K562 (cell line): ENCODE data around the gene PHKB. TPM values are rescaled to one million over a fixed set of nuclear protein-coding genes. Genes with fewer than 3 reads are reported as not detected.

ENCODE experiments used
- ETV1 ChIP-seq: fragments of 450-650 bp; conservative IDR thresholded peaks from 2 replicates; pipeline ENCODE4 v1.6.1; 2016; ENCODE audit warnings: missing genetic modification characterization, control low read depth, low read depth, missing compliant biosample characterization
- JUN ChIP-seq, 2 experiments: sonication (generic) in 1 of 2; formaldehyde crosslinking in 1 of 2; IDR thresholded peaks; 2 replicates each; pipeline versions ENCODE4 v1.6.1 to v1.8.0; 2012 to 2022; ENCODE audit warnings: borderline replicate concordance in 2 of 2, mild to moderate bottlenecking in 2 of 2, improper control_type of control experiment in 1 of 2, low read depth in 1 of 2, low read length in 1 of 2, missing genetic modification reagents in 1 of 2
- JUND ChIP-seq, 2 experiments: IDR thresholded peaks; 2 replicates in 1 of 2; 3 replicates in 1 of 2; pipeline ENCODE4 v1.6.1; 2011; ENCODE audit warnings: borderline replicate concordance in 2 of 2, low read depth in 2 of 2, low read length in 2 of 2, improper control_type of control experiment in 1 of 2, missing biosample characterization in 1 of 2, missing genetic modification characterization in 1 of 2, missing genetic modification reagents in 1 of 2
- ZFP30 ChIP-seq: fragments of 250-450 bp; sonication (Bioruptor Pico); IDR thresholded peaks from 2 replicates; pipeline ENCODE4 v1.8.0; 2022; ENCODE audit warnings: moderate library complexity, mild to moderate bottlenecking, inconsistent platforms, borderline replicate concordance
- ZNF445 ChIP-seq: fragments of 250-450 bp; sonication (Bioruptor Pico); IDR thresholded peaks from 2 replicates; pipeline ENCODE4 v1.4.0; 2020; ENCODE audit warnings: low read depth, mild to moderate bottlenecking, moderate library complexity
- ZNF592 ChIP-seq: fragments of 450-650 bp; IDR thresholded peaks from 2 replicates; pipeline ENCODE4 v1.6.1; 2017; ENCODE audit warnings: antibody characterized with exemption, mild to moderate bottlenecking
- polyA plus RNA-seq, 8 experiments: library from polyadenylated mRNA; depleted of rRNA in 4 of 8; stranded (reverse) in 5 of 8; unstranded in 3 of 8; fragments of >200 nt; fragmentation: Nextera tagmentation in 2 of 8; fragmentation: Illumina TruSeq in 1 of 8; extraction: Ambion mirVana in 2 of 8; extraction: Trizol in 1 of 8; gene quantifications; 2 replicates each; pipeline versions ENCODE4 v1.2.1 to v1.2.3, GENCODE V29; 2011 to 2014; ENCODE audit warnings: inconsistent platforms in 1 of 8, missing spikeins in 1 of 8
- total RNA-seq, 7 experiments: library from RNA; depleted of rRNA in 6 of 7; stranded (reverse); fragments of >200 nt in 6 of 7; fragmentation: Illumina TruSeq in 2 of 7; extraction: Trizol in 2 of 7; gene quantifications; 2 replicates each; pipeline versions ENCODE4 v1.2.1 to v1.2.3, GENCODE V29; 2011 to 2021; ENCODE audit warnings: low replicate concordance in 1 of 7

The PHKB gene
- total and polyA plus RNA-seq, 9 of the 15 experiments (the other 6 are each of a cell fraction or from before 2014, with no cell fraction given) = 24.7 to 92.3 (median 67.0) TPM

DNA sequence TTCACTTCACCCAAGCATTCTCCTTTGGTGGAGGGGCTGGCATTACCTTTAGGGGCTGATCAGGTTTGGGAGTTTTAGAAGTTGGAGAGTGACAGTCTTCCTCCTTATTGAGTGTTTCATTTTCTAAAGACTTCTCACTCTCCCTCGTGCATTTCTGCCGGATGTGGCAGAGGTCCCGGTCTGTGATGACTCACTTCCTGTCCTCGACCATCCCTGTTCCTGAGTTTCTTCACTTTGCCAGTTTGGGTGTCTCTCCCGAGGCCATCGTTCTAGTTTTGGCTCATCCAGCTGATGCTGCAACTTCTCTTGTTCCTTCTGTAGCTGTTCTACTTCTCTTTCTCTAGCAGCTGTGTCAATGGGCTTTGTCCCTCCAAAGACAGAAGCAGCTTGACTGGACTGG lies 104.3 kb downstream of the PHKB start (continued):
- TF ChIP-seq JUND (IDR thresholded peaks at IDR 0.05; ENCODE audit: borderline replicate concordance, low read depth, low read length) (peak; percentile 71; the same call in 1 of the 2 replicates), JUND (tag; IDR thresholded peaks at IDR 0.05; ENCODE audit: borderline replicate concordance, low read depth, low read length) (peak; percentile 17; the same call in 1 of the 3 replicates), ETV1 (0 out of 2 replicates have a peak, but pooled peaks have one; percentile 7), ZNF592 (0 out of 2 replicates have a peak, but pooled peaks have one; percentile 34), ZFP30 (CRISPR knock-in tag) (no peak), ZNF445 (CRISPR knock-in tag) (no peak), JUN (IDR thresholded peaks at IDR 0.05; ENCODE audit: borderline replicate concordance, low read depth, low read length) (no peak), JUN (CRISPR knock-in tag; IDR thresholded peaks at IDR 0.05; ENCODE audit: borderline replicate concordance) (no peak)
